COLO829 (cell line): ENCODE results near the gene SFT2D3.

ENCODE experiments used
- DNase-seq: peaks from one replicate; pipeline ENCODE4 v3.0.0; 2012; ENCODE audit warnings: low spot score

SFT2D3 gene

GRCh38 chr2:127664065-127664894 lies 37.0 kb upstream of the SFT2D3 start:
- DNase-seq = no peak

DNA sequence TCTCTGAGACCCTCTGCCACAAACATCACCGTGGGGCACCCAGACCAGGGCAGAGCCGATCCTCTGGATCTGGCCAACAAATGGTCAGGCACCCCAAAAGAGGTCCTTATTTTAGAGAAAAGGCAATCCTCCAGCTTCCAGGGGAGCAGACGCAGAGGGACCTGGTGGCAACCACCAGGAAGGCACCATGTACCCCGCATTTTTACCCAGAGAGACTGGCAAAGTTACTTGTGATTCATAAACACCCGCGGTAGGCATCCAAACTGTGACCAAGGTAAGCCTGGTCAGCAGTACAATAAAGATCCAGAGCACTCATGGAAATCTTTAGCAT lies 36.4 kb upstream of the SFT2D3 start:
- no peak for DNase-seq

GRCh38 chr2:127665267-127665893 lies 35.9 kb upstream of the SFT2D3 start:
- DNase-seq = no peak

DNA sequence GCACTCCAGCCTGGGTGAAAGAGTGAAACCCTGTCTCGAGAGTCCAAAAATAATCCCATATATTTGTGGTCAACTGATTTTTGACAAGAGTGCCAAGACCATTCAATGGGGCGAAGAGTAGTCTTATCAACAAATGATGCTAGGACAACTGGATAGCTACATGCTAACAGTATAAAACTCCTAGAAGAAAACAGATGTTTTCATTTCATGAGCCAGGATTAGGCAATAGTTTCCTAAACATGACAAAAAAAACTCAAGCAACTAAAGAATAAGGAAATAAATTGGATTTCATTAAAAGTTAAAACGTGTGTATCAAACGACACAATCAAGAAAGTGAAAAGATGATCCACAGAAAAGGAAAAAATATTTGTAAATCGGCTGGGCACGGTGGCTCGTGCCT lies 32.2 kb upstream of the SFT2D3 start:
- DNase-seq = no peak

GRCh38 chr2:127670055-127670956 lies 31.0 kb upstream of the SFT2D3 start:
- no peak for DNase-seq

DNA sequence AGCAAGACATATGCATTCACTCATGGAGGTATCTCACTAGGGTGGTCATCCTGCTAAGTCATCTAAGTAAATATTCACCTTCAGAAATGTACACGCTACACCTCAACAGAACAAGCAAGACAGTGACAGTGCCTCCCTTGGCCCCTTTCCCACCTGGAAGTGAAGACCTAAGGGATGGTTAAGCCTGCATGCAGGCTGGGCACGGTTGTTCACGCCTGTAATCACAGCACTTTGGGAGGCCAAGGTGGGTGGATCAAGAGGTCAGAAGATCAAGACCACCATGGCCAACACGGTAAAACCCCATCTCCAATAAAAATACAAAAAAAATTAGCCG lies 30.4 kb upstream of the SFT2D3 start:
- no peak for DNase-seq

GRCh38 chr2:127671557-127672302 lies 29.6 kb upstream of the SFT2D3 start:
- DNase-seq = no peak

- no peak for DNase-seq
Measured at GRCh38 chr2:127672341-127673224, 28.7 kb upstream of the SFT2D3 start.

- no peak for DNase-seq
Measured at GRCh38 chr2:127673291-127674069, 27.8 kb upstream of the SFT2D3 start.

GRCh38 chr2:127674241-127675209 lies 26.8 kb upstream of the SFT2D3 start:
- DNase-seq = peak; percentile 29

GRCh38 chr2:127675331-127676261 lies 25.7 kb upstream of the SFT2D3 start, which contains the start of gene LIMS2:
LIMS2 (minus strand) TSS chr2:127675530; CDS start chr2:127675024, 506 bp downstream.
- DNase-seq = no peak

- DNase-seq = no peak
Measured at GRCh38 chr2:127676906-127677305, 24.4 kb upstream of the SFT2D3 start.

GRCh38 chr2:127678531-127678930 lies 22.8 kb upstream of the SFT2D3 start:
- DNase-seq = no peak

DNA sequence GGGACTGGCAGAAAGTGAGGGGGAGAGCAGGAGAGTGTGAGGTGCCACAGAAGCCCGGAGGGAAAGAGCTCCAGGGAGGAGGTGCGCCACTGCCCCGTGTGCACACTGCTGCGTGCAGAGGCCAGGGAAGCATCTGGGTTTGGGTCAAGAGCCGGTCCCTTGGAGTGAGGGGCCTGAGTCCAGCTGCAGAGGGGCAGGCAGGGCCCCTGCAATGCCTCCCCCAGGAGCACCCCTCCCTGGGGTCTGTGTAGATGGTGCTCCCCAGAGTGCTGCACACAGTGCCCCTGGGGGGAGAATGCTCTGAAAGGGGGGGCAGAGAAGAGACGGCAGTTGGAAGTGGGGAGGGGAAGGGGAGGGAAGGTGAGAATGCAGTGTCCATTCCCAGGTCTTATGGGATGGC lies 22.3 kb upstream of the SFT2D3 start:
- no peak for DNase-seq

GRCh38 chr2:127679680-127680361 lies 21.5 kb upstream of the SFT2D3 start:
- no peak for DNase-seq

DNA sequence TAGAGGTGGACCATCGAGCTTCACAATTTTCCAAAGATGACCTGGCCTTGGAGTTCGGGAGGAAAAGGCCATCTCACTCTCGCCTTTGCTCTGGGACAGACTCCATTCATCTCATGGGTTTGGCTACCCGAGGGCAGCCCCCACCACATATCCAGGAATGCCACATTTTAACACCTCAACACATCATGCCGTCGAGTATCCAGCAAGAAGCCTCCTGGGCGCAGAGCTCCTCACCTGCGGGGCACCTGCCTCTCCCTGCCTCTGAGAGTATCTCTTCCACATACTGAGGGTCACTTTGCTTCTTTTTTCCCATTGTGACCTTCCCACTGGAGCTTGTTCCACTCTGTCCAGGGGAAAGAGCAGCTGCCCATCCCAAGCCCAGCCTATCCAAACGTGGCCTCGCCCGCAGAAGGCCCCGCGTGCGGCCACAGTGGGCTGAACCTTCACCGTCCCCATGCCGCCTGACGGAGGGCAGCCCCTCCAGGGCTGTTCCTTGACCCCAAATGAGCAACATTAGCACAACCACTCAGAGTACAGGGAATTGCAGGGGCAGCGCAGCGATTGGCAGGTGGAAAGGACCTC lies 20.5 kb upstream of the SFT2D3 start:
- DNase-seq = no peak

GRCh38 chr2:127681288-127681804 lies 20.0 kb upstream of the SFT2D3 start:
- no peak for DNase-seq
